GM18508 (cell line): ENCODE results near the gene ICA1.
"Not testable (repeated sequence)": the region's sequence is repeated elsewhere in the genome, so short reads cannot be mapped to it uniquely, and the experiment has no call there.

Experiments used
- ATAC-seq: cut with Tn5 transposase; IDR thresholded peaks from one replicate; pipeline ENCODE4 v1.9.1; 2021; ENCODE audit warnings: moderate number of reproducible peaks; ENCODE audit not compliant: insufficient read depth, unreplicated experiment

ICA1 gene

DNA sequence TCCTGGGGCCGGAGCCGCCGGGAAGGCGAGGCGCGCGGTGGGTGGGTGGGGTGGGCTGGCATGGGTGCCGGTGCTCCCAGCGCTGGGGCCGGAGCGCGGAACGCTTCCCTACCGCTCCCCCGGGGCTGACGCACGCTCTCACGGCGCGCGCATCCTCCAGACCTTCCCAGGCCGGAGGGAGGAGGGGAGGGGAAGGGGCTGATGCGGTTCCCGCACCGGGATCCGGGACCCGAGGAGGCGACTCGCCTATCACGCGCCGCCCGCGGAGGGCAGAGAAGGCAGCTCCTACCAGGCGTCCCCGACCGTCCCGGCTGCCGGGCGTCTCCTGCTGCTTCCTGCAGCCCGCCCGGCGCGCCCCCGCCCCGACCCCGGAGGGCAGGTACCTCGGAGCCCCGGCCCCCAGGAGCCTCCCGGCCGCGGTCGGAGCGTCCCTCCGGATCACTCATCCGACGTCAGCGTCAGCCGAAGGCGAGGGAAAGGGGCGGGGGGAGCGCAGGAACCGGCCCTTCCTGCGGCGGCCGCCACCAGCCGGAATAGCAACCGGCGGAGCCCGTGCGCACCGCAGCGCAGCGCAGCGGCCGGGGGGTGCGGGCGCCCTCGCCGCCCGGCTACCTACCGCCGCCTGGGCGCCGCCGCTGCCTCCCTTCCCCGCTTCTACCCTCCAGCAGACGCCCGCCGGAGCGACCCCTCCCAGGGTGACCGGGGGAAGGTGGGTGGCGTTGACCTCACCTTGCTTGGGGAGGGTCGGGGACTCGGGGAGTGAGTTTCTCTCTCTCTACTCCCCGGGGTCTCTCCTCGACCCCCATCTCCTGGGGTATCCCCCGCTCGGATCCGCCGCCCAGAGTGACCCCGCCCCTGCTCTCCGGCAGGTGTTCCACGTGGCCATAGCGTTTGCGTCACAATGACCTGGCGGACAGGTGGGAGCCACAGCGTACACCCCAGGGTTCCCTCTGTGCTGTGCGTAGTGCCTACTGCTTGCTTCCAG is at the start of gene ICA1:
Gene ICA1, minus strand, starts transcription at position 457 of the 985 bp plus-strand sequence. CDS start 26,241 bp downstream, outside the sequence.
- no peak for ATAC-seq

DNA sequence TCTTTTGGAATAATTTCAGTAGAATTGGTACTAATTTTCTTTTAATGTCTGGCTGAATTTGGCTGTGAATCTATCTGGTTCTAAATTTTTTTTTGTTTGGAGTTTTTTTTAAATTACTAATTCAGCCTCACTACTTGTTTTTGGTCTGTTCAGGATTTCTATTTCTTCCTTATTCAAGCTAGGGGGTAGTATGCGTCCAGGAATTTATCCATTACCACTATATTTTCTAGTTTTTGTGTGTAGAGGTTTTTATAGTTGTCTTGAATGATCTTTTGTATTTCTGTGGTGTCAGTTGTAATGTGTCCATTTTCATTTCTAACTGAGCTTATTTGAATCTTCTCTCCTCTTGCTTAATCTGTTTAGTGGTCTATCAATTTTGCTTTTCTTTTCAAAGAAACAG is 48.9 kb upstream of the ICA1 start:
- ATAC-seq: no peak

DNA sequence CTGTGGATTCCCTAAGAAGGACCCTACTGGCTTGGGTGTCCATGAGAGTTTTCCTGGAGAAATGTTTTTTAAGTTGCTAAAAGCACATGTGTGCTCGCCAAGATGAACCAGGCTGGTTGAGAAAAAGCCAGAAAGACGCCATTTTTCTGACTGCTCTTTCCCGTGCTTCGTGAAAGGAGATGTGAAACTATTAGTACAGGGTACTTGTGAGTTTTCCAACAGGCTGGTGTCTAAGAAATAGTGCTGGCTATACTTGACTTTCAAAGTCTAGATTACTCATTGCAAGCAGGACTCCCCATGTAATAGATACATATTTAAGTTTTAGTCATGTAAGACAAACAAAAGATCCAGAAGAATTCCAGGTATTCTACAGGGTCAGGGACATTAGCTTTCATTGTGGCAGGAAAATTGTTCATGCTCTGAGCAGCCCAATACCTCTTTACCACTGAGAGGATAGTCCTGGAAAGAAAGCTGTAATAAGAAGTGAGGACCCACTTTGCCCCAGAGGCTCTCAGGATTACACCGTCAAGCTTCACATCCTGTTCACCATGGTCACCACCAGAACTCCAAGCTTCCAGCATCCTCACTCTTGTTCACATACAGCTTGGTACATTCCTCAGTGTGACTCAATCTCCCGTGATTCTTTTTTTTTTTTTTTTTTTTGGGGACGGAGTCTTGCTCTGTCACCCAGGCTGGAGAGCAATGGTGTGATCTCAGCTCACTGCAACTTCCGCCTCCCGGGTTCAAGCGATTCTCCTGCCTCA is 43.8 kb upstream of the ICA1 start:
- no peak for ATAC-seq

DNA sequence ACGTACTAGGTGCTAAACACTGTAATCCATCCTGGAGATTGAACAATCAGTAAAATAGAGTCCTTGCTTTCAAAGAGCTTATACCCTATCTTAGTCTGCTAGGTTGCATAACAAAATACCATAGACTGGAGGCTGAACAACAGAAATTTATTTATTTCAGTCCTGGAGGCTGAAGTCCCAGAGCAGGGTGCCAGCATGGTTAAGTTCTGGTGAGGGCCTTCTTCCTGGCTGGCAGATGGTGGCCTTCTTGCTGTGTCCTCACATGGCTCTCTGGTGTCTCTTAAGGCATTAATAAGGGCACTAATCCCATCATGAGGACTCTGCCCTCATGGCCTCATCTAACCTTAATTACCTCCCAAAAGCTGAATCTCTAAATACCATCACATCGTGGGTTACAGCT is 43.1 kb upstream of the ICA1 start:
- no peak for ATAC-seq

DNA sequence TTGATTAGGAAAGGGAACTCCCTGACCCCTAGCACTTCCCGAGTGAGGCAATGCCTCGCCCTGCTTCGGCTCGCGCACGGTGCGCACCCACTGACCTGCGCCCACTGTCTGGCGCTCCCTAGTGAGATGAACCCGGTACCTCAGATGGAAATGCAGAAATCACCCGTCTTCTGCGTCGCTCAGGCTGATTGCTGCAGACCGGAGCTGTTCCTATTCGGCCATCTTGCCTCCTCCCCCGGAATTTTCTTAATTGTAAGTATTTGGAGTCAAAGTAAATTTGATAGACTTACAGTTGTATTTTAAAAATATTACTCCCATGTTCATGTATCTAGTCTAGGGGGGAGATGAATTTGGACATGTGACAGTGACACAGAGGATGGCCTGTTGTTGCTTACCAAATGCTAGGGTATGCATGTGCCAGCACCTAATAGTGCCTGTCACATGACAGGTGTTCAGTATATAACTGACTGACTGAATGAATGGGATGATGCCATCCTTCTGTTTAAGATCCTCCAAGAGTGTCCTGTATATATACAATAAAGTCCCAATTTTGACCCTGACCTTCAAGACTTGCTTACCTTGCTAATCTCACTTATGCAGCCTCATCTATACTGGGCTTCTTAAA is 42.0 kb upstream of the ICA1 start:
- no peak for ATAC-seq

DNA sequence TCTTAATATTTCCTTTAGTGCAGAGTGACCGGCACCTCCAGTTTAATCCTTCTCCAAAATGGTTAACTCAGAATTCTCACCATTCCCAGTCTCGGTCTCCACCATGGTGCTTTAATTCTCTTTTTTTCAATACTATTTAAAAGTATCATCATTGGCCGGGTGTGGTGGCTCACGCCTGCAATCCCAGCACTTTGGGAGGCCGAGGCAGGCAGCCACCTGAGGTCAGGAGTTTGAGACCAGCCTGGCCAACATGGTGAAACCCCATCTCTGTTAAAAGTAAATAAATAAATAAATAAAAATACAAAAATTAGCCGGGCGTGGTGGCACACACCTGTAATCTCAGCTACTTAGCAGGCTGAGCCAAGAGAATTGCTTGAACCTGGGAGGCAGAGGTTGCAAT is 35.1 kb upstream of the ICA1 start:
- ATAC-seq: not testable (repeated sequence)

DNA sequence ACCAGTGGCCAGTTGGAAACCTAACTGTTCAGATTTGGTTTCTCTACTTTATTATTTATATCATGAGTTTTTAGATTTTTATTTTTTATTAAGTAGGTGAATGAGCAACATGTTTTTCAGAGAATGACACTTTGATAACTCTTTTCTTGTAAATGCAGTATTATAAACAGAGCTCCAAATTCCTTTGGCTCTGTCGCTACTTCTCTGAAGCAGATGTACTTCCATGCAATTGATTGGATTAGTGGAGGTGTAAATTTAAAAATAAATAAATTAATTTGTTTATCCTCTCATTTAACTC is 34.3 kb upstream of the ICA1 start:
- no peak for ATAC-seq

DNA sequence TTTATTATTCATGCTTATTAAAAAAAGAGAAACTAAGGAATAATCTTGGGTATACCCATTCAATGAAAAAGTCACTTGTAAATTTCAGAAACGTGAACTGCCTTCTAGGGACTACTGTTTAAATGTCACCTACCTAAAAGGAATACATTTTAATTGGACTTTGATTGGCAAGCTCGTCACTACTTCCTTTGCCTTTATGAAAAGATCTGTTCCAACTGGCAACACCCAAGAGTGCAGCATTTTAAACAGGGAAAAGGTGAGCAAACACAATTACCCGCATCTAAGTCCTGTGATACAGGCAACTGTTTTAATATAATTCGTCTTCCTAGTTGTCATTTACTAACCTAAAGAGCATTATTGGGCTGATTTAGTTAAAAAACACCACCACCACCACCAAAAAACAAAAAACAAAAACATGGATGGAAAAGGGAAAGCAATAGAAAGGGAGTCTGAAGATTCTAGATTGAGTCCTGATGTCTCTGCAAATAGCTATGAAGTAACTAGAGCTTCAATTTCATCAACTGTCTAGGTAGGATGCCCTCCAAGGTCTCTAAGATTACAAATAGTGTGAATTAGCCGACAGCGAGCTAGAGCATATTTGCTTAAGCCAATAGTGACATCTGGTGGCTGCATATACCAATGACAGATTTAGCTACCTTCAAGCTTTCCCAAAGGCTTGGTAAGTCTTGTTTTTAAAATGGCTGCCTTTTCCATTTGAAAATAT is 33.8 kb upstream of the ICA1 start:
- peak; percentile 98 for ATAC-seq

DNA sequence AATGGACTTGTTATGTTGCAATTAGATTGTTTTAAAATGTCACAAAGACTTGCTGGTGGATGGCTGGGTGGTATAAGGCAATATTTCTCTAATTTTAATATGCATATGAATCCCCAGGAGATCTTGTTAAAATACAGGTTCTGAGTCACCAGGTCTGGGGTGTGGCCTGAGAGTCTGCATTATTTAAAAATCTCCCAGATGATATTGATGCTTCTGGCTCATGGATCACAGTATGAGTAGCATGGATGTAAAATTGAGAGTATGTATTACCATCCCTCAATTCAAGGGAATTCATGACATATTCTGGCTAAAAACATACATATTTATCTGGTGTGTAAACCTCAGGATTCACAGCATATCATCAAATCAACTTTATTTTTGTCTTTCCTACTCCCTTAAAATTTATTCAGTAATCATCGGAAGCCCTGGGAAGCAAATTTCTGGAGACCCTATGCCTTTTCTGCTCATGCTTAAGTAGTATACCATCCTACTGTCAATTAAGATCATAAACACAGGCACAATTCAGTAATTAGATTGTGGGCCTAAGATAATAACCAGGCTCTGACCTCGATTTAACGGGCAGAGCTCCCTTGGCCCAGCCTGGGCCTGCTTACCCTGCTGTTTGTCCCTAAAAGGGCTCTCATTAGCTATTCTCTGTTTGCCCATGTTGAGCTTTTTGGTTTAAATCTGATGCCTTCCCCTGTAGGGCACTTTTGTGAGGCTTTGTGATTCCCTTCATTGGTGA is 29.6 kb upstream of the ICA1 start:
- no peak for ATAC-seq

DNA sequence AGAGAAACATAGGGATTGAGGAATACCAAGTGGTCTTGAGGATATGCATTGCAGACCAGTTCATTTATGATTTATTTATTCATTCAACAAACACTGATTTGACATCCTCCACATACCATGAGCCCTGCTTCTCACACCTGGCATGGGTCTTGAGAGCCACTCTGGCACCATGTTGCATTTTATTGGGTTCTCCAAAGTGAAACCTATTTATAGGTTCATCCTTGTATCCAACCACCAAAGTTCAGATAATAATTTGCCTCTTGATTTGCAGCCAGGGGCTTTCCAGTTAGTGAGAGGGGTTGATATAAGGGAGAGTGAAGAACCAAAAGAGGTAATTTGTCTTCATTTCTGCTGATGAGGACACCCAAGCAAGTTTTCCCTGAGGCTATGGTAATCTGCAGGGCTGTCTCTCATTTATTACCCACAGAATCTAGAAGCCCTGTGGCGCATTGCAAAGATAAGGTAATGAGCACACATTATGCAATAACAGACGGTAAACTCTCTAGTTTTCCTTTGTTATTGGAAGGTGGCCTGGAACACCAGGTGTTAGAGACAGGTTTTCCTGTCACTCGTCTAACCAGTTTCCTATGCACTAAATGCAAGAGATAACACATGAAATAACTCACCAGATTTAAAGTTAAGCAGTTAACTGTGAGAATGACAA is 28.8 kb upstream of the ICA1 start:
- no peak for ATAC-seq

DNA sequence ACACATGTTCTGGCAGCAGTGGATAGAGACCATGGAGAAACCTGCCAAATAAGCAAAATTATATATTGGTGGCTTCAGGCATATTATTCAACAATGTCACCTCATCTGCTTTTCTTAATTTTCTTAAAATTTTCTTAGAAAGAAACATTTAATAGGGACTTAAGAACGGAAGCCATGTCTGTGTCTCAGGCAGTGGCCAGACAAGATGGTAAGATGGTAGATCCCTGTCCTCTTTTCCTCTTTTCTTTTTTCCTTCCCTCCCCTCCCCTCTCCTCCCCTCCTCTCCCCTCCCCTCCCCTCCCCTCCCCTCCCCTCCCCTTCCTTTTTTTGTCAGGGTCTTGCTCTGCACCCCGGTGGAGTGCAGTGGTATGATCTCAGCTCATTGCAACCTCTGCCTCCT is 24.2 kb upstream of the ICA1 start:
- ATAC-seq: no peak

DNA sequence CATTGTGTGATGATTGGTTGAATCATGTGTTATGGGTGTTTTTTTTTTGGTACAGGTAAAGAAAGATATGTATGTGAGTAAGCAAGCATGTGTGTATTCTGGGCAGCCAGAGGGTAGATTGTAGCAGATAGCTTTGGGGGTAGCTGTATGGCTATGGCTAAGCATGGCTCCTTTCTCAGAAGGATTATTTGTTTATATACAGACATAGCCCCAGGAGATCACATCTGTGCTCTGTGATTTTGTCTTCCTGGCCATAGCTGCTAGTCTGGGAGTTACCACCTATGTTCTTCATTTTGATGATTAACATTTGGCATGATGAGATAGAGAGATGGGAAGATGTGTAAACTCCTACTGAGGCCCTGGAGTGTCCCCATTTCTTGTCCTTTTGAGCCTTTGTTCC is 23.2 kb upstream of the ICA1 start:
- ATAC-seq: no peak

DNA sequence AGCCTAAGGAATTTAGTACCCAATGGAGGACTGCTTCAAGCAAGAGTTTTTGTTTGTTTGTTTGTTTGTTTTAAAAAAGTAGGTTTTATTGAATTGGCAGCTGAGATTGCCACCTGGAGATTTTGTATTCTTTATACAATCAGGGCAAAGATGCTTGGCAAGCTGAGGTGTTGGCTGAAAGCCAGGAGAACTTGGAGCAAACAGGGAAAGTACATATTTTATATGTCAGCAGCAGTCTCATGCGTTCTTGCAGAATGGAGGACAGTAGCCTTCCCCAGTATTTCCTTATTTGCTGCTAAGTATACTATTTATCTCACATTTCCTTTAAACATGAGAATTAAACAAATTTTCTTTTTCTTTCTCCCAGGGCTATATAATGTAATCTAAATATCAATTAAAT is 22.6 kb upstream of the ICA1 start:
- ATAC-seq: no peak

DNA sequence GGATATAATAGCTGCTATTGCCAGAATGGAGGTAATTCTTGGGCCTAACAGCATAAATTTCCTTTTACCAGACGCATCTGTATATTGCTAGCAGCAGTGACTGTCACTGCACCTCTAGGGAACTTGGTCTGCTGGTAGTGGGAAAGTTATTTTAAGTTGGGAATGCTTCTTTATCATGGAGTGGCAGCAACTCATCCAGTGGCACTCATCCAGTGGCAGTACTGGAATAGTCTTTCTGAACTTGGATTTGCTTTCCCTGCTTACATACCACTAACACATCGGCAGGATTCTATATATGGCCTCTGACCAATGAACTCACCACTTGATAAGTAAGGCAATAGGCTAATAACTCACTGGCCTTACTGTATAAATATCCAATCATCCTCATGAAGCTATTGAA is 22.0 kb upstream of the ICA1 start:
- ATAC-seq: no peak

DNA sequence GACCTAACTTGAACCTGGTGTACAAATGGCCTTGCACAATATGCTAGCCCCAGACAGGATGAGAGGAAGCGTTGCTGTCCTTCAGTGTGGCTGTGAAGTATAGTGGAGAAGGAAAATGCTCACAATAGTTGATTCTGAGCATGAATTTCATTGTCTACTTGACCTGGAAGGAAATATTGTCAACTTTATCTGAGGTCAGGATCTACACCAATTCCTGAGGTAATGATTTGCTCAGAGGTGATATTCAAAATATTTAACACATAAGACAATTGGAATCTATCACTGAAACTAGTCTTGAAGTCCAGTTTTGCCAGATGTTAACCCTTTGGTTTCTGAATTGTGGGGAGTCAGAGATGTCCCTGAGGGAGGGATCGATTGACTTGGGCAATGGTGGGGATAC is 20.9 kb upstream of the ICA1 start:
- ATAC-seq: no peak

DNA sequence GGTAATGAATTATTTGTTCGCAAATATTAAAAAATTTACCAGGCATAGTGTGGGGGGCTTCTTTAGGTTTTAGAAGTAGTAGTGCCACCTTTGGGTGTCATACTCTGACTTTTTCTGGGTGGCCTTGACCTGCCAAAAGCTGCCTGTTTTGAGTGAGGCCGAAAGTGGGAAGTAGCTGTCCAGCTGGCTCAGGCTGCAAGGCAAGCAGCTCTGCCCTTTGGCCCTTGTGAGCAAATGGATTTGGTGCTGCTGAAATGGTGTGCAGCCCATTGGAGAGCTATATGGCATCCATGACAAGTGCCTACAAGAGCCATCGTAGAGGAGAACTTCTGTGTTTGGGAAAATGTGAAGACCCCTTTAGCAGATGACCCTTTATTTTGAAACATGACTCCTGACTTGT is 20.2 kb upstream of the ICA1 start:
- ATAC-seq: no peak

DNA sequence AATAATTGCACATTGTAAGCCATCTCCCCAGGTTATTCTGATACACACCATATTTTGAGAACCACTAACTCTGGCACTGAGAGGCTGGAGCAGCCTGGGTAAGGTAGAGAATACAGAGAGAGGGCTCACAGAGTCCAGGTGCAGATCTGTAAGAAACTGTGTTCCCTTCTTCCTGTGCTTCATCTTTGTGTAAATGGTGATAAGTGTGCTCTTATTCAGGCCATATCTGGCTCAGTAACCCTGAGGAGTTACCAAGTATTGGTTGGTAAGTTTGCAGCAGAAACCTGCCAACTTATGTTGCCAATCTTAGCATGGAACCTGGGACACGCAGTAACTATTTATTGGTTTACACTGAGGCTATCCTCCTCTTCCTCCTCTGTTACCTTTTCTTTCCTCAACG is 16.2 kb upstream of the ICA1 start:
- no peak for ATAC-seq

DNA sequence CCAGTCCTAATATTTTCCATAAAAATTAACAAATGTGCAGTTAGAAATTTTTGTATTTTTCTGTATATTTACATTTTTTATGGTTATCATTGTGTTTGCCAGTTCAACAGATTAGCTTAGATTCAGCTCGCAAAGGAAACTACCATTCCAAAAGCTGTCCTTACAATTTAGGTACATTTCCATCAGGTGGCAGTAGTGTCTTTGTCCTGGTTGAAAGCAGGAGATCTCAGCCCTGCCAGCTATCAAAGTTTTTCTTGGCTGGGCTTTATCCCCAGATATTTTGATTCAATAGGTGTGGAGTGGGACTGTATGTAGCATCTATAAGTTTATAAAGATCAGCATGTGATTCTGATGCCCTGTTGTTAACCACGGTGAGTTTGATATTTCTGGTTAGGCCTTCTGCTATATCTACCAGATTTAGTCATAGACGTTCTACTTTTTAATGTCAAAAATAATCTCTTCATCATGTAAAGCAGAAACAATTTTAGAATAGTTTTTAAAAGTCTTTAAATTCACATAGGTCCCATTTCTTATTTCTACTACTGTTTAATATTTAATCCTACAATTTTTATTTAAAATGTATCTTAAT is 15.5 kb upstream of the ICA1 start:
- ATAC-seq: no peak

DNA sequence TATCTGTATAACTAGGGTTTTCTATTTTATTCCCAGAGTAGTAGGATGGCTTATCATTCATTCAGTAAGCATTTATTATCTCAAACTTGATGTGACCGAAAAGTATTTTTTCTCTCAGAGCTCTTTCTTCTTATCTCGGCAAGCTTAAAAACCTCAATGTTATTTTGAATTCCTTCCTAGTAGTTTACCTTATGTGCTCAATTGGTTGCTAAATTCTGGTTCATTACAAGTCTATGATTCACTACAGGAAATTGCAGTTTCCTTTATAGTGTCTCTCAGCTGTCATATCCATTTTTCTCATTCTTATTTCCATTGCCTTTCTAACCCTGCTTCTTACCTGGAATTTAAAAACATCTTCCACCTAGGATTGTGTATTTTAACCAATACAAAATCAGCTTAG is 12.6 kb upstream of the ICA1 start:
- no peak for ATAC-seq
